Omental fat pad (tissue), 4 donors: ENCODE results near the gene ACVR1. TPM values are rescaled to one million over a fixed set of nuclear protein-coding genes. Genes with fewer than 3 reads are reported as not detected.

Experiments used
- ATAC-seq: fragments of 150-250 bp; one replicate; pipeline ENCODE4 v1.9.1; 2016; ENCODE audit warnings: mild to moderate bottlenecking, moderate library complexity; ENCODE audit not compliant: low FRiP score
- DNase-seq: peaks from one replicate; pipeline ENCODE4 v3.0.0-alpha.2; 2019; ENCODE audit warnings: low spot score
- total RNA-seq, 4 donors: library from RNA; depleted of rRNA; stranded (reverse); fragments of >200 nt; gene quantifications; one replicate each; pipeline ENCODE4 v1.1.0, GENCODE V29; 2016
- TF ChIP-seq, protein P1 (sequence below), 3 donors: fragments of 450-650 bp; IDR thresholded peaks; one replicate each; pipeline ENCODE4 v1.5.1; 2016 to 2017; ENCODE audit warnings: antibody characterized with exemption in 3 of 3, mild to moderate bottlenecking in 3 of 3, moderate library complexity in 2 of 3

The ACVR1 gene
- total RNA-seq, 4 donors from 2014 or later = 22.7 to 37.7 (median 28.2) TPM

DNA sequence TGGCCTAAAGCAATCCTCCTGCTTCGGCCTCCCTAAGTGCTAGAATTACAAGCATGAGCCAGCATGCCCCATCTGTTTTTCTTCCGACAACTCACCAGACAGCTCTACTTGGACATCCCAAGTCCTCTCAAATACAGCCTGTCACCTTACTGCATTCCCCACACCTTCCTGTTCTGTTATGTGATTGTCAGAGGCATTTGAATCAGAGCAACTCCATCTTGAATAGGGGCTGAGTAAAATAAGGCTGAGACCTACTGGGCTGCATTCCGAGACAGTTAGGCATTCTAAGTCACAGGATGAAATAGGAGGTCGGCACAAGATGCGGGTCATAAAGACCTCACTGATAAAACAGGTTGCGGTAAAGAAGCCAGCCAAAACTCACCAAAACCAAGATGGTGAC is 17.3 kb downstream of the ACVR1 start:
- ATAC-seq (no peak), DNase-seq (no peak)
- TF ChIP-seq, protein P1, sequence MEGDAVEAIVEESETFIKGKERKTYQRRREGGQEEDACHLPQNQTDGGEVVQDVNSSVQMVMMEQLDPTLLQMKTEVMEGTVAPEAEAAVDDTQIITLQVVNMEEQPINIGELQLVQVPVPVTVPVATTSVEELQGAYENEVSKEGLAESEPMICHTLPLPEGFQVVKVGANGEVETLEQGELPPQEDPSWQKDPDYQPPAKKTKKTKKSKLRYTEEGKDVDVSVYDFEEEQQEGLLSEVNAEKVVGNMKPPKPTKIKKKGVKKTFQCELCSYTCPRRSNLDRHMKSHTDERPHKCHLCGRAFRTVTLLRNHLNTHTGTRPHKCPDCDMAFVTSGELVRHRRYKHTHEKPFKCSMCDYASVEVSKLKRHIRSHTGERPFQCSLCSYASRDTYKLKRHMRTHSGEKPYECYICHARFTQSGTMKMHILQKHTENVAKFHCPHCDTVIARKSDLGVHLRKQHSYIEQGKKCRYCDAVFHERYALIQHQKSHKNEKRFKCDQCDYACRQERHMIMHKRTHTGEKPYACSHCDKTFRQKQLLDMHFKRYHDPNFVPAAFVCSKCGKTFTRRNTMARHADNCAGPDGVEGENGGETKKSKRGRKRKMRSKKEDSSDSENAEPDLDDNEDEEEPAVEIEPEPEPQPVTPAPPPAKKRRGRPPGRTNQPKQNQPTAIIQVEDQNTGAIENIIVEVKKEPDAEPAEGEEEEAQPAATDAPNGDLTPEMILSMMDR (IDR thresholded peaks at IDR 0.05) = no peak

DNA sequence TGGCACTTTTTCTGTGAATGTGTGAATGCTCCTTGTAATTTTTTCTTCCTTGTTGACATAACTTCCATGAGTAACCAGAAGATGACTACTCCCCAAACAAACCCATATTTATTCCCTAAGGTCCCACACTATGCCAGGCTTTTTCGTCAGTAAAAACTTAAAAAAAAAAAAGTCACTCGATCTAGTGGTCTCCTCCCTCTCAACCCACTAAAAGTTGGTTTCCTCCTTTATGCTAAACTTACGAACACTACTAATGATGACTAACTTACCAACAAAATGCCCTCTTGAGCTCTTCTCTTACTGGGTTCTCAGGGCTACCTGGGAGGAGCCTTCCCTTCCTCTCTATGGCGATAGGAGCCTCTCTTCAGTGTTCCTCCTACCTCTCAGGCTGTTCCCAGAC is 18.2 kb downstream of the ACVR1 start:
- TF ChIP-seq, protein P1 (IDR thresholded peaks at IDR 0.05) = no peak
- ATAC-seq = no peak

DNA sequence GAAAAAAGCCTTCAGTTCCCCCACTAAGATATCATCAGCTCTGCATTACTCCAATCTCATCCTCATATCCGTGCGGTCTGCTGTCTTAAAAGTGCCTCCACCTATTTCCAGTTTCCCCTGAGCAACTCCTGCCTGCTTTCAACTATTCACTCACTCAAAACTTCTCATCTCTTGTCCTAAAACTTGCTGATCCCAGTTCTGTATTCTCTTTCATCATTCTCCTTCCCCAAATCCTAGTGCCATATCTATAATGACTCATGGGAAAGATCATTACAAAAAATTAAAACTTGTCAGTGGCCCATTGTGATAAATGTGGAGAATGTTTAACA is 20.0 kb downstream of the ACVR1 start:
- no peak for ATAC-seq
- TF ChIP-seq, protein P1 (IDR thresholded peaks at IDR 0.05) = no peak
- no peak for DNase-seq

More for the DNA sequence above, 18.2 kb downstream of the ACVR1 start:
- no peak for DNase-seq

DNA sequence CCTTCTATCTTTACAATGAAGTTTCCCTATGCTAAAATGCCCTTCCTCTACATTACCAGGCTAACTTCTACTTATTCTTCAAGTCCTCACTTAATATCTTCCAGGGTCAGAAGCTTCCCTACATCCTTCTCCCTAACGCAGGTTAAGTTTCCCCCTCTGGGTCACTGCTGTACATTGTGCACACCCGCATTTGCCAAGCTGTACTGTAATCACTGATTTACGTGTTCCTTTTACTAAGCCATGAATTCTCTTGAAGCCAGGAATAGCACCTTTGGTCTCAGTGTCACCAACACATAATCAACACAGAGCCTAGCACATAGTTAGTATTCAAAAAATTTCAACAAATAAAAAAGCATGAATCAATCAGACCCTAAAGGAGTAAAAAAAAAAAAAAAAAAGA is 22.3 kb downstream of the ACVR1 start:
- TF ChIP-seq, protein P1 (IDR thresholded peaks at IDR 0.05) = no peak
- DNase-seq (no peak), ATAC-seq (no peak)

DNA sequence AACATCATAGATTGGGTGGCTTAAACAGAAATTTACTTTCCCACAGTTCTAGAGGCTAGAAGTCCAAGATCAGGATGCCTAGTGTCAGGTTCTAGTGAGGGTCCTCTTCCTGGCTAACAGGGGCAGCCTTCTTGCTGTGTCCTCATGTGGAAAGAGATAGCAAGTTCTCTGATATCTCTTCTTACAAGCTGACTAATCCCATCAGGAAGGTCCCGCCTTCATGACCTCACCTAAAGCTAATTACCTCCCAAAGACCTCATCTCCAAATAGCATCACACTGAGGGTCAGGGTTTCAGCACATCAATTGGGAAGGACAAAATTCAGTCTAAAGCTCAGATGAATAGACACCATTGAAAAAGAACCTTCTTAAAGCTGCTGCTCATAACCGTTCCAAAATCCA is 22.9 kb downstream of the ACVR1 start:
- TF ChIP-seq, protein P1 (IDR thresholded peaks at IDR 0.05) = no peak
- no peak for ATAC-seq
- DNase-seq = no peak

DNA sequence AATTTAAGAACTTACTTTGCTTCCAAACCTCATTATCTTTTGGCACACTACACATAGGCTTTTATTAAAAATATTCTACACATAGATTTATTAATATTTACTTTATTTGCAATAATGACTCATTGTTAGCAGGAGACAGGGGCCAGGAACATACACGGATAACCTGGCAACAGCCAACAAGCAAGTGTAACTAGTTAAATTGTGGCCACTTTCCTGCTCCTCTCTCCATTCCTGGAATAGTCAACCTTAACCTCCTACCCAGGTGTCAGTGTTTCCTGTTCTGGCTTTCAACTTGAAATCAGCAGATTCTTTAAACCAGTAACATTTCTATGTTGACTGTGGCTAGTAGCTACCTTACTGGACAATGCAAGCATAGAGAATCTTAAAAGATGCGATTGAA is 26.5 kb downstream of the ACVR1 start:
- TF ChIP-seq, protein P1 (IDR thresholded peaks at IDR 0.05) = no peak
- no peak for DNase-seq
- ATAC-seq = no peak

DNA sequence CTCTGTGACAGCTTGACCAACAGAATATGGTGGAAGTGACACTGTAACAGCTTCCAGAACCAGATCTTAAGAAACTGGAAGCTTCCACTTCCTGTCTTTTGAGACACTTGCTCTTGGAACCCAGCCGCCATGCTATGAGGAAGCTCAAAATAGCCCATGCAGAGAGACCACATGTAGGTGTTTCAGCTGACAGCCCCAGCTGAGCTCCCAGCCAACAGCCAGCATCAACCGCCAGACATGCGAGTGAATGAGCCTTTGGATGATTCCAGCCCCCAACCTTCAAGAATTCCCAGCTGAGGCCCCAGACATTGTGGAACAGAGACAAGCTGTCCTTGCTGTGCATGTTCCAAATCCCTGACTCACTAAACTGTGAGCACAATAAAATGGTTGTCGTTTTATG is 27.9 kb downstream of the ACVR1 start:
- ATAC-seq = no peak
- TF ChIP-seq, protein P1 (IDR thresholded peaks at IDR 0.05) = no peak
- DNase-seq = no peak
